NCI-H2029 treated with DMSO at 0.1 percent for 48 hours (cell line): ENCODE data around the gene HPS6.
"Not testable (repeated sequence)": the region's sequence is repeated elsewhere in the genome, so short reads cannot be mapped to it uniquely, and the experiment has no call there.

Experiments
- DNase-seq: peaks from one replicate; lab custom pipeline; 2025; lab: John Stamatoyannopoulos, UW

Gene HPS6

DNA sequence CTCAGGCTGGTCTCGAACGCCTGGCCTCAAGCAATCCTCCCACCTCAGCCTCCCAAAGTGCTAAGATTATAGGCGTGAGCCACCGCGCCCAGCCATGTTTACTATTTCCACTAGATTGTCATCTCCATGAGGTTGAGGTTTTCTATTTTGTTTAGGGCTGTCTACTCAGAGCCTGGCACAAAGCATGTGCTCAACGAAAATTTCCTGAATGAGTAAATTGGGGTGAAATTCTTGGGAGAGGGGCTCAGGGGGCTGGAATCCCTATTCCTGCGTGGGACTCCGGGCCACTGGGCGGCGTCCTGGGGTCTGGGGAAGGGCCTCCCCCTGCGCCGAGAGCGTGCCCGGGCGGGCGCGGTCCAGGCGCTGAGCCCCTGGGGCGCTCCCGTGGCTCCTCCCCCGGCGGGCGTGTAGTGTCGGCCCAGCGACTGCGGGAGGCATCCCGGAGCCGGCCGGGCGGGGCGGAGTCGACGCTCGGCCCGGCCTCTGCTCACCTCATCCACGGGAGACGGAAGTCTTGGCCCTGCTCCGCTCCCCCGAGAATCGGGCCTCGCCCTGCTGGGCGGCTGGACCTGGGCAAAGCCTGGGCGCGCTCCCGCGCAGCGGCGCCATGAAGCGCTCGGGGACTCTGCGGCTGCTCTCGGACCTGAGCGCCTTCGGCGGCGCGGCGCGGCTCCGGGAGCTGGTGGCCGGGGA is at the start of gene HPS6:
Gene HPS6 (plus strand): TSS at position 482 of the 693 bp plus-strand sequence. CDS start 126 bp downstream, at position 608.
- peak; percentile 23 for DNase-seq

GRCh38 chr10:102016416-102016815 is 48.7 kb upstream of the HPS6 start:
- DNase-seq: no peak

DNA sequence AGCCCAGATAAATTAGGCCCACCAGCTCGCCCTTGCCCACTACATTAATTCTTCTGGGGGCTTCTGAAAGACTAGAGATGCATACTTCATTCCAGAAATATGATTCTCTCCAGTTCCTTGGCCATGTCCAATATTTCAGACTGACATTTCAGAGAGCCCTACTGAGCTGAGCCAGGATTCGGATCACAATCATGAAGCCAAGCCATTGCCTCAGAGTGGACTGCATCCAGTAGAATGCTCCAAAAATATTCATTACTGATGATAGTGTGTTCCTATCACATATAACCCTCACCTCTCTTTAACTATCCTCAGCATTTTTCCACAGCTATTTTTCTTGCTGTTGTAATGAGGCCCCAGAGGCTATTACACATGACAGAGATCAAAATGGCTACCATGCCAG is 47.9 kb upstream of the HPS6 start:
- DNase-seq: no peak

GRCh38 chr10:102020938-102021337 is 44.2 kb upstream of the HPS6 start:
- DNase-seq: no peak

DNA sequence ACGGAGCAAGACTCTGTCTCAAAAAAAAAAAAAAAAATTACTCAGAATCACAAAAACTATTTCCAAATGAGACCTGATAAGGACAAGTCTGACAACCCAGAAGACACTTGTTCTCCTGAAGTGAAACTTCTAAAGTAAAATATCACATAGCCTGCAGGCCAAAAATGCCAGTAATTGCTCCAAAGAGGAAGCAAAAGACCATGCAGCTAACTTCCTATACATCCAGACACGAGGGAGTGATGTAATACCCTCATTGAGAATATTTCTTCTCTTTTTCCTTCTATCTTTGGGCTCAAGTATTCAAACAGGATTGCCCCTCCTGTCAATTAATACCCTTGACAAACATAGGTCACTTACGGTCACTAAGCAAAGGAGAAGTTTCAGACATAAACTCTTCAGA is 40.4 kb upstream of the HPS6 start:
- no peak for DNase-seq

GRCh38 chr10:102027261-102027660 is 37.9 kb upstream of the HPS6 start:
- DNase-seq: no peak

- no peak for DNase-seq
These were observed 31.4 kb upstream of the HPS6 start for GRCh38 chr10:102033787-102034186.

- DNase-seq: not testable (repeated sequence)
These were observed 29.3 kb upstream of the HPS6 start for GRCh38 chr10:102035807-102036206.

- no peak for DNase-seq
These were observed 26.7 kb upstream of the HPS6 start for GRCh38 chr10:102038410-102038809.

- DNase-seq: no peak
These were observed 24.7 kb upstream of the HPS6 start for GRCh38 chr10:102040305-102041050.

- no peak for DNase-seq
These were observed 19.9 kb upstream of the HPS6 start for GRCh38 chr10:102045292-102045691.

- no peak for DNase-seq
These were observed 19.1 kb upstream of the HPS6 start for GRCh38 chr10:102046095-102046494.

DNA sequence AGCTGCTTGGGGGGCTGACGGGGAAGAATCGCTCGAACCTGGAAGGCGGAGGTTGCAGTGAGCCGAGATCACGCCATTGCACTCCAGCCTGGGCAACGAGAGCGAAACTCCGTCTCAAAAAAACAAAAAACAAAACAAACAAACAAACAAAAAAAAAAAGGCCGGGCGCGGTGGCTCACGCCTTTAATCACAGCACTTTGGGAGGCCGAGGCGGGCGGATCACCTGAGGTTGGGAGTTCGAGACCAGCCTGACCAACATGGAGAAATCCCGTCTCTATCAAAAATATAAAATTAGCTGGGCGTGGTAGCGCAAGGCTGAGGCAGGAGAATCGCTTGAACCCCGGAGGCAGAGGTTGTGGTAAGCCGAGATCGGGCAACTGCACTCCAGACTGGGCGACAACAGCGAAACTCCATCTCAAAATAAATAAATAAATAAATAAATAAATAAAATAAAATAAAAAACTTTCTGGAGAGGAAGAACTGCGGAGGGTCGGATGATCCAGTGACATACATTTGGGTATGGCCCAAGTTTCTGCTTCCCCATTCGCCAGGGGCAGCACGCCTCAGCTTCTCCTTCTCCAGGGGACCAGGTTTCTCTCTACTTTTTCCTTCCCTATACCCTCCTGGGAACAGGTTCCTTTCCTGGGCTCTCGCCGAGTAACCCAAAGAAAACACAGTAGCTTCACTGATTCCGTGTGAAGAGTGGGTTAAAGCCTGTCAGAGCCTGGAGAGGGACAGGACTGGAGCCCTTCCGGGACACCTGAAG is 10.1 kb upstream of the HPS6 start:
- not testable (repeated sequence) for DNase-seq

- DNase-seq: peak; percentile 77
These were observed 9.3 kb upstream of the HPS6 start, which contains the start of gene ARMH3 for GRCh38 chr10:102055647-102056419. ARMH3 (minus strand) TSS chr10:102056173; CDS start chr10:102040114, 16,059 bp downstream.

DNA sequence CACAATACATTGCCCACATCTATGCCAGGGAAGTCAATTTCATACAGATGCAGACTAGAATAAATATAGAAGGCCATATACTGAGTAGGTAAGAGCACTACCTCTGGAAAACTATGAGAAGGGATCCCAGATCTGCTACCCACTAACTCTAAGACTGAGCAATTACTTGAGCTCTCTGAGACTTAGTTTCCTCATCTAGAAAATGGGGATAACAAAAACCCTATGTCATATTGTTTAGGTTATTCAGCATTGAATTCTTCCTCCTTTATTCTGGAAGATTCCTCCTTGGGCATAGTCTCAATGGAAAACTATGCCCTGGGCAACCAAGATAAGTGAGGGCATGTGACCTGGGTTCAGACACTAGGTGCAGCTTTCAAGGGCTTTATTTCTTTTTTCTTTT is 5.2 kb upstream of the HPS6 start:
- DNase-seq: no peak

DNA sequence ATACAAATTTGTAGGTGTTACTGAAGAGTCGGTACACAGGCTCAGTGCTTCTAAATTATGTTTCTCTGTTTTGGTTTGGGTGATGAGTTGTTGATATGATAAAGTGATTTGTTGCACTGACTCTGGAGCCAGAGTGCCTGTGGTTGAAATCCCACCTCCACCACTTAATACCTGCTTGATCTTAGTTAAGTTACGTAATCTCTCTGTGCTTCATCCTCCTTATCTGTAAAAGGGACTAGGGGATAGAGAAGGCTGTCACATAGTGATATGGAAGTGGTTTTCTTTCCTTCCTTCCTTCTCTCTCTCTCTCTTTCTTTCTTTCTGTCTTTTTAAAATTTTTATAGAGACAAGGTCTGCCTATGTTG is 664 bp upstream of the HPS6 start:
- no peak for DNase-seq

DNA sequence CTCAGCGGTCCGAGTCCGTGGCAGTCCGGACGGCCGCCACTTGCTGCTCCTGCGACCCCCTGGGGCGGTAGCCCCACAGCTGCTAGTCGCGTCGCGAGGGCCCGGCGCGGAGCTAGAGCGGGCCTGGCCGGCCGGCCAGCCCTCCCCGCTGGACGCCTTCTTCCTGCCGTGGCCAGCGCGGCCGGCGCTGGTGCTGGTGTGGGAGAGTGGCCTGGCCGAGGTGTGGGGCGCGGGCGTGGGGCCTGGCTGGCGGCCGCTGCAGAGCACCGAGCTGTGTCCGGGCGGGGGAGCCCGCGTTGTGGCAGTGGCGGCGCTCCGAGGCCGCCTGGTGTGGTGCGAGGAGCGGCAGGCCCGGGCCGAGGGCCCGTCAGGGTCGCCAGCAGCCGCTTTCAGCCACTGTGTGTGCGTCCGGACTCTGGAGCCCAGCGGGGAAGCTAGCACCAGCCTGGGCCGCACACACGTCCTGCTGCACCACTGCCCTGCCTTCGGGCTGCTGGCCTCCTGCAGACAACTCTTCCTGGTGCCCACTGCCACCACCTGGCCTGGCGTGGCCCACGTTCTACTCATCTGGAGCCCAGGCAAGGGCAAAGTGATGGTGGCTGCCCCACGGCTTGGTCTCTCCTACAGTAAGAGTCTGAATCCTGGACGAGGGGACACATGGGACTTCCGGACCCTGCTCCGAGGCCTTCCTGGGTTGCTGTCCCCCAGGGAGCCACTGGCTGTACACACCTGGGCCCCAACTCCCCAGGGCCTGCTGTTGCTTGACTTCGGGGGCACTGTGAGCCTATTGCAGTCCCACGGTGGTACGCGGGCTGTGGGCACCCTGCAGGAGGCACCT is 631 bp downstream of the HPS6 start:
- no peak for DNase-seq

DNA sequence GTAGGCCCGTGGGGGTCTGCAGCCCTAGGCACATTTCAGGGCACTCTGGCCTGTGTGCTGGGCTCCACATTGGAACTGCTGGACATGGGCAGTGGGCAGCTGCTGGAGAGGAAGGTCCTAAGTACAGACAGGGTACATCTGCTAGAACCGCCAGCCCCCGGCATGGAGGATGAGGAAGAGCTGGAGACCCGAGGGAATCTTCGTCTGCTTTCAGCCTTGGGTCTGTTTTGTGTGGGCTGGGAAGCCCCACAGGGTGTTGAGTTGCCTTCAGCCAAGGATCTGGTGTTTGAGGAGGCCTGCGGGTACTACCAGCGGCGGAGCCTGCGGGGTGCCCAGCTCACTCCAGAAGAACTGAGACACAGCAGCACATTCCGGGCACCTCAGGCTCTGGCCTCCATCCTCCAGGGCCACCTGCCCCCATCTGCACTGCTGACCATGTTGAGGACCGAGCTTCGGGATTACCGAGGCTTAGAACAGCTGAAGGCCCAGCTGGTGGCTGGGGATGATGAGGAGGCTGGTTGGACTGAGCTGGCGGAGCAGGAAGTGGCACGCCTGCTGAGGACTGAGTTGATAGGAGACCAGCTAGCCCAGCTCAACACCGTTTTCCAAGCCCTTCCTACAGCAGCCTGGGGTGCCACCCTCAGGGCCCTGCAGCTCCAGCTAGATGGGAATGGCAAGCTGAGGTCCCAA is 1.4 kb downstream of the HPS6 start:
- DNase-seq: no peak

GRCh38 chr10:102067091-102067916 is 2.2 kb downstream of the HPS6 start:
- no peak for DNase-seq

DNA sequence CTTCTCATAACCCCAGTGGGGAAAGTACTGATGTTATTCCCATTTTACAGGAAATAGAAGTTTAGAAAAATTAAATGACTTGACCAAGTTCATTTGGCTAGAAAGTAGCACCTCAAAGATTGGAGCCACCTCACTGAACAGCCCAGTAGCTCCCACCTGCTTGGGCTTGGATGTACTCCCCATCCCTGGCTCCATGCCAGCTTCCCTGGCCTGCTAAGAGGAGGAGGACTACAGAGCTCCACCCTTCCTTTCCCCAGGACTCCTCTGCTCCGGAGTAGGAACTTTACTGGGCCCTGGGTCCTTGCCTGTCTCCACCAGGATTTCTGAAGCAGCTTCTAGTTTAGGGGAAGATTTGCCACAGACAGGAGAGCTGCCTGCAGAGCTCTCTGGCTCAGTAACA is 3.1 kb downstream of the HPS6 start:
- DNase-seq: peak; percentile 0
